Glutamatergic neuron (in vitro differentiated cells): ENCODE measurements around the gene CCND3. TPM values are rescaled to one million over a fixed set of nuclear protein-coding genes. Genes with fewer than 3 reads are reported as not detected.

ENCODE experiments used
- DNase-seq: peaks from one replicate; pipeline ENCODE4 v3.0.0; 2022
- H3K27ac Mint-ChIP-seq: one replicate; pipeline ENCODE4 v1.8.0; 2020; ENCODE audit warnings: mild to moderate bottlenecking, mixed read lengths, inconsistent platforms; ENCODE audit not compliant: unreplicated experiment
- H3K27me3 Mint-ChIP-seq: one replicate; pipeline ENCODE4 v1.8.0; 2020; ENCODE audit warnings: mild to moderate bottlenecking, moderate library complexity, mixed read lengths, inconsistent platforms; ENCODE audit not compliant: unreplicated experiment
- H3K36me3 Mint-ChIP-seq: one replicate; pipeline ENCODE4 v1.8.0; 2020; ENCODE audit warnings: mild to moderate bottlenecking, mixed read lengths, inconsistent platforms; ENCODE audit not compliant: unreplicated experiment
- H3K4me1 Mint-ChIP-seq: one replicate; pipeline ENCODE4 v1.8.0; 2020; ENCODE audit warnings: mild to moderate bottlenecking, low read depth, mixed read lengths, inconsistent platforms; ENCODE audit not compliant: unreplicated experiment
- H3K4me3 Mint-ChIP-seq: one replicate; pipeline ENCODE4 v1.8.0; 2020; ENCODE audit warnings: mild to moderate bottlenecking, mixed read lengths, inconsistent platforms; ENCODE audit not compliant: unreplicated experiment
- H3K9me3 Mint-ChIP-seq: one replicate; pipeline ENCODE4 v1.8.0; 2020; ENCODE audit warnings: mild to moderate bottlenecking, moderate library complexity, mixed read lengths, inconsistent platforms; ENCODE audit not compliant: unreplicated experiment
- CTCF ChIP-seq: fragments of 200-600 bp; sonication (generic); IDR thresholded peaks from one replicate; pipeline ENCODE4 v1.5.0; 2021; ENCODE audit not compliant: partially characterized antibody, unreplicated experiment
- total RNA-seq: library from RNA; stranded (reverse); fragmentation: NEBNext Ultra II Directional; extraction: Animal tissue kit (Norgen Biotek cat#: 25700); gene quantifications from one replicate; pipeline ENCODE4 v1.2.1, GENCODE V29; 2021; ENCODE audit not compliant: unreplicated experiment

Gene CCND3
- total RNA-seq, 1 donor from 2014 or later = 27.1 TPM

GRCh38 chr6:41922154-41922553 lies 19.5 kb downstream of the CCND3 start:
- H3K36me3 Mint-ChIP-seq = peaks cover 4% of the 10 kb centered on the region
- peaks cover 12% of the 10 kb centered on the region for H3K9me3 Mint-ChIP-seq
- no peak for DNase-seq
- peak overlapping the region; percentile 100 for H3K4me3 Mint-ChIP-seq
- H3K27me3 Mint-ChIP-seq = peaks cover 9% of the 10 kb centered on the region
- H3K27ac Mint-ChIP-seq = peak overlapping the region; percentile 100
- TF ChIP-seq CTCF = no peak
- peaks cover 22% of the 10 kb centered on the region for H3K4me1 Mint-ChIP-seq

GRCh38 chr6:41921712-41921998 lies 20.0 kb downstream of the CCND3 start:
- Mint-ChIP-seq H3K36me3 (peaks cover 4% of the 10 kb centered on the region), H3K27ac (peak overlapping the region; percentile 100), H3K9me3 (peaks cover 12% of the 10 kb centered on the region), H3K4me1 (peaks cover 22% of the 10 kb centered on the region), H3K4me3 (peak overlapping the region; percentile 100), H3K27me3 (peaks cover 9% of the 10 kb centered on the region)
- DNase-seq = no peak
- no peak for TF ChIP-seq CTCF

DNA sequence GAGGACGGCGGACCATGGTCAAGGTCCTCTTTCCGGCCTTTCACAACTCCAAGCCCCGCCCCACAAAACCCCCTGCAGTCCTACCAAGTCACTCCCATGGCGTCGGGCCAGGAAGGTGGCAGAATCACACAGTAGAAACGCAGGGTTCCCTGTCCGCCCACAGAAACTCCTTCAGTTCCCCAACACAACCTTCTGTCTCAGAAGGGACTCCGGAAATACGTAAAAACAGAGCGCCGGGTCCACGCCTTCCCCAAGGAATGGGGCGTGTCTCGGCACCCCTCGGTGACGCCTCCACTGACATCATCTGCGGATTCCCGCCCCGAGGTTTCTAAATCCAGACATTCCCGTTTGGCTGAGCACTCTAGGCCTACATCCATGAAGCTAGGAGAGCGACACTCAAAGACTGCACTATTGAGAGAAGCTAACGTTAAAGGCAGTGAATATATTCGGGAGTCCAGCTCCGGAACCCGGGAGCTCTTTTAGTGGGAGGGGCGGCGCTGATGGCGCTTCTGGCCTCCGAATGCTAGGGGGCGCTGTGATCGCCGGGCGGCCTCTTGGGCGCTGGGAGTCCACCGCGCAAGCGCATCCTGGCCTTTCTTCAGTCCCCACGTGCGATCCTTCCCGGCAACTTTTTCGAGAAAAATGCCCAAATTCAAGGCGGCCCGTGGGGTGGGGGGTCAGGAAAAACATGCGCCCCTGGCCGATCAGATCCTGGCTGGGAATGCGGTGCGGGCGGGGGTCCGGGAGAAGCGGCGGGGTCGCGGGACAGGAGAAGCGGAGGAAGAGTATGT lies 20.5 kb downstream of the CCND3 start, which contains the start of the genes BYSL and MED20:
BYSL (plus strand) TSS at position 579 of the 791 bp plus-strand sequence; CDS start at position 643, 64 bp downstream.
MED20 (minus strand) TSS at position 219 of the 791 bp plus-strand sequence; CDS start at position 98, 121 bp downstream.
- Mint-ChIP-seq H3K4me1 (peaks cover 22% of the 10 kb centered on the region), H3K36me3 (peaks cover 4% of the 10 kb centered on the region)

DNA sequence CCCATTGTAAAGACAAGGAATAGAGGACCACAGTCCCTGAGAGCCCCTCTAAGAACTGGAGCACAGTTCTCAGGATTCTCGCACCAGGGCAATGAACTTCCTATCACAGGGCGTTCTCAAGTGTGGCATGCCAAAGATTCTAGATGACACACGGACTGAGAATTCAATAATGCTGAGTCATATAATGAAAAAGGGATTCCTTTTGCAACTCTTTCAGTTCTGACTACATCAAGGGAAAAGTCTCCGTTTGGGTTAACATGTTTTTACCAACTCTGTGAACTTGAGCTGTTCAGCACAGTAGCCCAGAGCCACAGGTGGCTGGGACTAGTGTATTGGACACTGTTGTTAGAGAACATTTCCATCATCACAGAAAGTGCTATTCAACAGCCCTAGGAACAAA lies 24.1 kb downstream of the CCND3 start:
- no peak for DNase-seq
- Mint-ChIP-seq H3K36me3 (no peaks in the 10 kb centered on the region), H3K27ac (peak overlapping the region; percentile 28), H3K4me3 (no peak overlapping the region), H3K9me3 (peaks cover 10% of the 10 kb centered on the region), H3K27me3 (peaks cover 7% of the 10 kb centered on the region), H3K4me1 (peaks cover 11% of the 10 kb centered on the region)
- TF ChIP-seq CTCF = no peak

More for the DNA sequence above, 20.5 kb downstream of the CCND3 start, which contains the start of the genes BYSL and MED20:
- peaks cover 9% of the 10 kb centered on the region for H3K27me3 Mint-ChIP-seq
- TF ChIP-seq CTCF = peak; percentile 97
- H3K4me3 Mint-ChIP-seq = peak within 1 kb of the TSS; percentile 100
- H3K27ac Mint-ChIP-seq = peak within 1 kb of the TSS; percentile 100
- peaks cover 12% of the 10 kb centered on the region for H3K9me3 Mint-ChIP-seq
- peak; percentile 96 for DNase-seq

DNA sequence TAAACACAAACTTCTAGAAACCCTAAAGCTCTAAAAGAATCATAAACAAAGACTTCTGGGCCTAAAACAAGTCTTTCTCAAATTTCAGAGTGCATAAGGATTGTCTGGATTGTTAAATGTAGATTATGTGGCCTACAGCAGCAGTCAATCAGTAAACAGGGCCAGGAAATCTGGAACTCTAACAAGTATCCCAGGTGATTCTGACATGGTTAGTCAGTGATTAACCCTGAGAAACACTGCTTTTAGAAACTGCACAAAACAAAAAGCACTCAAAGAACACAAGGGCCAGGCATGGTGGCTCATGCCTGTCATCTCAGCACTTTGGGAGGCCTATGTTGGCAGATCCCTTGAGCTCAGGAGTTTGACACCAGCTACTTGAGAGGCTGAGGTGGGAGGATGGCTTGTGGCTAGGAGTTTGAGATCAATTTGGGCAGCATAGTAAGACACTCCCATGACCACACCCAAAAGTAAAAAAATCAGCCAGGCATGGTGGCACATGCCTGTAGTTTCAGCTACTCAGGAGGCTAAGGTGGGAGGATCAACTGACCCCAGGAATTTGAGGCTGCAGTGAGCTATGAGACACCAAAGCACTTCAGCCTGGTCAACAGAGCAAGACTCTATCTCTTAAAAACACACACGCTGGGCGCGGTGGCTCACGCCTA lies 26.6 kb downstream of the CCND3 start:
- H3K4me3 Mint-ChIP-seq = no peak overlapping the region
- H3K36me3 Mint-ChIP-seq = no peaks in the 10 kb centered on the region
- TF ChIP-seq CTCF = no peak
- no peak for DNase-seq
- H3K4me1 Mint-ChIP-seq = peaks cover 4% of the 10 kb centered on the region
- H3K27ac Mint-ChIP-seq = no peak overlapping the region
- H3K9me3 Mint-ChIP-seq = no peaks in the 10 kb centered on the region
- H3K27me3 Mint-ChIP-seq = no peaks in the 10 kb centered on the region
